Chondrocyte (in vitro differentiated cells): Measurements from ENCODE around the gene CARD19. TPM values are rescaled to one million over a fixed set of nuclear protein-coding genes. Genes with fewer than 3 reads are reported as not detected.

Experiments
- DNase-seq: peaks from one replicate; pipeline ENCODE4 v3.0.0; 2021; ENCODE audit warnings: mixed read lengths, low spot score
- H3K27ac Mint-ChIP-seq: one replicate; pipeline ENCODE4 v1.8.0; 2021; ENCODE audit warnings: mild to moderate bottlenecking, moderate library complexity, mixed read lengths; ENCODE audit not compliant: unreplicated experiment
- H3K27me3 Mint-ChIP-seq: 2 replicates; pipeline ENCODE4 v1.8.0; 2021; ENCODE audit warnings: low read depth, mixed read lengths
- H3K36me3 Mint-ChIP-seq: 2 replicates; pipeline ENCODE4 v1.8.0; 2021; ENCODE audit warnings: low read depth, mixed read lengths
- H3K4me1 Mint-ChIP-seq: 2 replicates; pipeline ENCODE4 v1.8.0; 2021; ENCODE audit warnings: low read depth, mild to moderate bottlenecking, mixed read lengths
- H3K4me3 Mint-ChIP-seq: one replicate; pipeline ENCODE4 v1.8.0; 2021; ENCODE audit warnings: mild to moderate bottlenecking, moderate library complexity, mixed read lengths; ENCODE audit not compliant: unreplicated experiment
- H3K9me3 Mint-ChIP-seq: 2 replicates; pipeline ENCODE4 v1.8.0; 2021; ENCODE audit warnings: low read depth, mixed read lengths
- total RNA-seq: library from RNA; stranded (reverse); gene quantifications from 3 replicates; pipeline ENCODE4 v1.2.1, GENCODE V29; 2021
- TF ChIP-seq, protein P1 (sequence below): fragments of 200-600 bp; sonication (generic); IDR thresholded peaks from 2 replicates; pipeline ENCODE4 v1.5.0; 2021; ENCODE audit warnings: antibody characterized with exemption, mild to moderate bottlenecking, moderate library complexity

CARD19 gene
- total RNA-seq, 1 donor from 2014 or later, result 40.5 TPM

- Mint-ChIP-seq H3K27me3 (peaks cover 15% of the 10 kb centered on the region), H3K9me3 (peaks cover 7% of the 10 kb centered on the region), H3K27ac (no peak overlapping the region), H3K4me1 (no peaks in the 10 kb centered on the region), H3K4me3 (no peak overlapping the region), H3K36me3 (no peaks in the 10 kb centered on the region)
- no peak for DNase-seq
- TF ChIP-seq, protein P1, sequence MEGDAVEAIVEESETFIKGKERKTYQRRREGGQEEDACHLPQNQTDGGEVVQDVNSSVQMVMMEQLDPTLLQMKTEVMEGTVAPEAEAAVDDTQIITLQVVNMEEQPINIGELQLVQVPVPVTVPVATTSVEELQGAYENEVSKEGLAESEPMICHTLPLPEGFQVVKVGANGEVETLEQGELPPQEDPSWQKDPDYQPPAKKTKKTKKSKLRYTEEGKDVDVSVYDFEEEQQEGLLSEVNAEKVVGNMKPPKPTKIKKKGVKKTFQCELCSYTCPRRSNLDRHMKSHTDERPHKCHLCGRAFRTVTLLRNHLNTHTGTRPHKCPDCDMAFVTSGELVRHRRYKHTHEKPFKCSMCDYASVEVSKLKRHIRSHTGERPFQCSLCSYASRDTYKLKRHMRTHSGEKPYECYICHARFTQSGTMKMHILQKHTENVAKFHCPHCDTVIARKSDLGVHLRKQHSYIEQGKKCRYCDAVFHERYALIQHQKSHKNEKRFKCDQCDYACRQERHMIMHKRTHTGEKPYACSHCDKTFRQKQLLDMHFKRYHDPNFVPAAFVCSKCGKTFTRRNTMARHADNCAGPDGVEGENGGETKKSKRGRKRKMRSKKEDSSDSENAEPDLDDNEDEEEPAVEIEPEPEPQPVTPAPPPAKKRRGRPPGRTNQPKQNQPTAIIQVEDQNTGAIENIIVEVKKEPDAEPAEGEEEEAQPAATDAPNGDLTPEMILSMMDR, result no peak
Observed at GRCh38 chr9:93064392-93065134, 31.5 kb upstream of the CARD19 start.

DNA sequence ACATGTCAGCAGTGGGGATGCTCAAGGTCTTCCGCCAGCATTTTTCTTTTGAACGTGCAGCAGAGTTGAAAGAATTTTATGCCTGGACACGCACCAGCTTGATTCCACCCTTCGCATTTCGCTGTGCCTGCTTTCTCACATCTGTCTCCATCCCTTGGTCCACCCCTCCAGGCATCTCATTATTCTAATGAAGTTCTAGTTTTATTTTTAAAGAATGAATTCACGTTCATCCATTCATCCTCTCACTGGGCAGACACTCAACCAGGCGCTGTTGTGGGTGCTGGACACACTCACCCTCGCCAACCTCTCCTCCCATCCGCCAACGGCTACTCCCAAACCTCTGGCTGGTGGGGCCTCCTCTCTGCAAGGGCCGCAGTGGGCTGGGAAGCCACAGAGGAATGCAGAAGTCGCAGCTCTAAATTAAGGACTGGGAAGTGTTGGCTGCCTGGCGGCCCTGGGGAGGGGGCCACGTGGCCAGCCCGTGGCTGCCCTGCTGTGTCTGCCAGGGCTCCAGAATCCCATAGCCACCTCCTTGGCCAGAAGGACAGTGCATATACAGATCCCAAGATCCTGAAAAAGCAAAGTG is 30.8 kb upstream of the CARD19 start:
- Mint-ChIP-seq H3K36me3 (no peaks in the 10 kb centered on the region), H3K27ac (no peak overlapping the region), H3K4me1 (no peaks in the 10 kb centered on the region), H3K9me3 (peaks cover 7% of the 10 kb centered on the region), H3K27me3 (peaks cover 13% of the 10 kb centered on the region), H3K4me3 (no peak overlapping the region)
- TF ChIP-seq, protein P1, result no peak
- DNase-seq, result no peak

DNA sequence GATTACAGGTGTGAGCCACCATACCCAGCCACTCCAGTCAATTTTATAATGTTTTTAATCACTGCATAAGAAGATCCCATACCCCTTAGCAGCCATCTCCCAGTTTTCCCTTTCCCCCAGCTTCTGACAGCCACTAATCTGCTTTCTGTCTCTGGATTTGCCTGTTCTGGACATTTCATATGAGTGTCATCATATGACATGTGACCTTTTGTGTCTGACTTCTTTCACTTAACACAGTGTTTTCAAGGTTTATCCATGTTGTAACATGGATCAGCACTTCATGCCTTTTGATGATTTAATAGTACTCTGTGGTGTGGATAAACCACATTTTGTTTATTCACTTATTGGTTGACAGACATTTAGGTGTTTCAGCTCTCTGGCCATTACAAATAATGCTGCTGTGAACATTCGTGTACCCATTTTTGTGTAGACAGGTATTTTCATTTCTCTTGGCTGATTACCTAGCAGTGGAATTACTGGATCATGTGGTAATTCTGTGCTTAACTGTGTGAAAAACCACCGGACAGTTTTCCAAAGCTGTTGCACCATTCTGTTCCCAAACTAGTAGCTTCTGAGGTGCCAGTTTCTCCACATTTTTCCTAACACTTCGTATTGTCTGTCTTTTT is 28.9 kb upstream of the CARD19 start:
- Mint-ChIP-seq H3K4me3 (no peak overlapping the region), H3K27me3 (peaks cover 9% of the 10 kb centered on the region), H3K9me3 (peaks cover 7% of the 10 kb centered on the region), H3K36me3 (no peaks in the 10 kb centered on the region), H3K4me1 (no peaks in the 10 kb centered on the region), H3K27ac (no peak overlapping the region)
- DNase-seq, result no peak
- TF ChIP-seq, protein P1, result no peak

GRCh38 chr9:93068956-93069355 is 27.1 kb upstream of the CARD19 start:
- DNase-seq, result no peak
- TF ChIP-seq, protein P1, result no peak
- H3K27me3 Mint-ChIP-seq, result peaks cover 5% of the 10 kb centered on the region
- no peak overlapping the region for H3K27ac Mint-ChIP-seq
- no peak overlapping the region for H3K4me3 Mint-ChIP-seq
- peaks cover 7% of the 10 kb centered on the region for H3K9me3 Mint-ChIP-seq
- H3K36me3 Mint-ChIP-seq, result no peaks in the 10 kb centered on the region
- H3K4me1 Mint-ChIP-seq, result peaks cover 3% of the 10 kb centered on the region

- no peaks in the 10 kb centered on the region for H3K27me3 Mint-ChIP-seq
- no peak for DNase-seq
- no peak overlapping the region for H3K4me3 Mint-ChIP-seq
- no peaks in the 10 kb centered on the region for H3K36me3 Mint-ChIP-seq
- H3K4me1 Mint-ChIP-seq, result peaks cover 3% of the 10 kb centered on the region
- H3K9me3 Mint-ChIP-seq, result peaks cover 7% of the 10 kb centered on the region
- no peak overlapping the region for H3K27ac Mint-ChIP-seq
- TF ChIP-seq, protein P1, result no peak
Observed at GRCh38 chr9:93071464-93071863, 24.6 kb upstream of the CARD19 start.
